Ishikawa (cell line): ENCODE data around the gene BIK.

ENCODE experiments used
- CREB1 ChIP-seq: IDR thresholded peaks from 2 replicates; pipeline ENCODE4 v1.6.1; 2012; ENCODE audit warnings: low read depth
- EGR1 ChIP-seq: IDR thresholded peaks from 2 replicates; pipeline ENCODE4 v1.6.1; 2012
- EP300 ChIP-seq: IDR thresholded peaks from 2 replicates; pipeline ENCODE4 v1.6.1; 2012; ENCODE audit warnings: borderline replicate concordance
- FOXM1 ChIP-seq: IDR thresholded peaks from 2 replicates; pipeline ENCODE4 v1.6.1; 2012; ENCODE audit warnings: low read depth, borderline replicate concordance
- MAX ChIP-seq: IDR thresholded peaks from 2 replicates; pipeline ENCODE4 v1.6.1; 2012
- RAD21 ChIP-seq: IDR thresholded peaks from 2 replicates; pipeline ENCODE4 v1.6.1; 2012; ENCODE audit warnings: low read depth
- REST ChIP-seq: IDR thresholded peaks from 2 replicates; pipeline ENCODE4 v1.6.1; 2012; ENCODE audit warnings: low read depth, mild to moderate bottlenecking
- TAF1 ChIP-seq: IDR thresholded peaks from 2 replicates; pipeline ENCODE4 v1.6.1; 2012; ENCODE audit warnings: low read depth, mild to moderate bottlenecking

- TF ChIP-seq TAF1: no peak
- no peak for TF ChIP-seq EGR1
- no peak for TF ChIP-seq MAX
- no peak for TF ChIP-seq REST
- TF ChIP-seq RAD21: no peak
- no peak for TF ChIP-seq FOXM1
- no peak for TF ChIP-seq EP300
- no peak for TF ChIP-seq CREB1
These were observed 28.6 kb upstream of the BIK start for GRCh38 chr22:43081968-43082367.
